ENCODE results near the gene AKAP8. TPM values are rescaled to one million over a fixed set of nuclear protein-coding genes. Genes with fewer than 3 reads are reported as not detected.
A peak's percentile ranks its signal among the peaks of the same experiment; 100 is the strongest.

AKAP8 gene
- total RNA-seq, 1 experiment from 2014 or later: 59.5 TPM

DNA sequence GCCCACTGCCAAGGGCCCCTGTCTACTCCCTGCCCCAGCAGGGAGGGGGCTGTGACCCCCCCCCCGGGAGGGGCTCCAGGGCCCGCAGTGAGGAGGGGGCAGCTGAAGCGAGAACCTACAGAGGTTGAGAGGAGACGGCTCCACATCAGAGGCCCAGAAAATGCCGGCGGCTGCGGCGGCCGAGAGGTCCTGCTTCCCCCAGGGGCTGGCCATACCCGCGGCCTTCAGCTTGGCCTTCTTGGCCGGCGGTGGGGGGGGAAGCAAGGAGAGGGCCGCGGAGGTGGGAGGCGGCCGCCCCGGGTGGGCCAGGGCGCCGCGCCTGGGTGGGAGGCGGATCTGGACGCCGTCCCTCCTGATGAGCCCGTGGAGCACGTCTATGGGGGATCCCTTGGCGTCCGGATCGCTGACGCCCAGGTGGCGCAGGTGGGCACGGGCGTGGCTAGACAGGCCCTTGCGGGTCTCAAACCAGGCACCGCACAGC, 48.4 kb upstream of the AKAP8 start:
- Histone ChIP-seq H2BK5ac (ENCODE audit: insufficient read length, low read length) (no peak overlapping the region), H2BK20ac (ENCODE audit: low read depth, low read length, poor library complexity, severe bottlenecking) (no peak overlapping the region), H3K18ac (ENCODE audit: insufficient read length, low read depth, low read length) (no peak overlapping the region), H3T11ph (ENCODE audit: low read length) (no peak overlapping the region), H2BK15ac (ENCODE audit: low read depth, low read length) (no peak overlapping the region), H4K8ac (replicated peaks; ENCODE audit: insufficient read length, low read depth, low read length) (no peak overlapping the region), H3K56ac (ENCODE audit: insufficient read length, low read depth, low read length) (no peak overlapping the region), H3K9me3 (ENCODE audit: control insufficient read depth, low read depth, low read length) (no peaks in the 10 kb centered on the region), H2BK12ac (ENCODE audit: insufficient read length, low read depth, low read length) (no peak overlapping the region), H4K5ac (ENCODE audit: insufficient read length, low read depth, low read length) (no peak overlapping the region), H3K23me2 (ENCODE audit: insufficient read length, low read depth, low read length, poor library complexity, severe bottlenecking) (peaks cover 10% of the 10 kb centered on the region), H3K14ac (ENCODE audit: insufficient read depth, low read length) (no peak overlapping the region), H2AK5ac (ENCODE audit: insufficient read length, low read length) (no peak overlapping the region), H3K27me3 (ENCODE audit: insufficient read depth, low read length) (no peaks in the 10 kb centered on the region), H4K20me1 (ENCODE audit: control insufficient read depth, insufficient read depth, insufficient read length) (no peaks in the 10 kb centered on the region), H3K4me2 (ENCODE audit: insufficient read depth, insufficient read length, low read length) (no peak overlapping the region), H3K23ac (ENCODE audit: insufficient read length, low read depth, low read length) (no peak overlapping the region), H3K4ac (ENCODE audit: low read depth, low read length) (no peak overlapping the region), H3K79me2 (ENCODE audit: insufficient read depth, low read length) (peaks cover 4% of the 10 kb centered on the region; the same call in 1 of the 2 replicates), H3K27ac (ENCODE audit: insufficient read length, low read depth, low read length) (no peak overlapping the region), H2AFZ (ENCODE audit: low read length) (no peak overlapping the region), H2BK120ac (ENCODE audit: low read depth, low read length, poor library complexity, severe bottlenecking) (no peak overlapping the region), H3K4me1 (ENCODE audit: insufficient read depth, low read length) (no peaks in the 10 kb centered on the region; the same call in 1 of the 2 replicates), H3K9ac (ENCODE audit: extremely low read depth, insufficient read length, low read length) (no peak overlapping the region), H4K91ac (ENCODE audit: insufficient read length, low read depth, low read length) (no peak overlapping the region), H3K79me1 (ENCODE audit: insufficient read depth, low read depth, low read length, poor library complexity, severe bottlenecking) (peaks cover 6% of the 10 kb centered on the region)
- H3K9me3 Mint-ChIP-seq: peaks cover 0 to 3% of the 10 kb centered on the region in 2 experiments; a peak in 3 of 5 replicates
- H3K27ac Mint-ChIP-seq: no peak overlapping the region
- WGBS (ENCODE audit: extremely low coverage, insufficient read length, low lambda C conversion rate): no CpG with 5 or more reads among the region's 35 CpGs
- no peak for TF ChIP-seq CTCF (conservative IDR thresholded peaks at IDR 0.05)
- peaks cover 33 to 40% (median 38%) of the 10 kb centered on the region in 3 experiments for H3K36me3 Mint-ChIP-seq (ENCODE audit: insufficient read depth in 1 of 3, low read depth in 3 of 3)
- peaks cover 15% of the 10 kb centered on the region in 2 experiments for H3K4me1 Mint-ChIP-seq
- no peaks in the 10 kb centered on the region for H3K27me3 Mint-ChIP-seq (ENCODE audit: low read depth)
- no peak for DNase-seq
- H3K4me3 Mint-ChIP-seq: peak overlapping the region in 1 of 2 experiments; percentile 32; a peak in 1 of 5 replicates
